ENCODE measurements around the gene AZGP1. TPM values are rescaled to one million over a fixed set of nuclear protein-coding genes. Genes with fewer than 3 reads are reported as not detected.
A peak's percentile ranks its signal among the peaks of the same experiment; 100 is the strongest.
"Not testable (repeated sequence)": the region's sequence is repeated elsewhere in the genome, so short reads cannot be mapped to it uniquely, and the experiment has no call there.

Gene AZGP1
- total RNA-seq, 1 experiment from 2014 or later: not detected

- DNase-seq (ENCODE audit: low read depth): not testable (repeated sequence)
Observed at GRCh38 chr7:99952649-99953048, 23.2 kb downstream of the AZGP1 start.

- DNase-seq (ENCODE audit: low read depth): not testable (repeated sequence)
Observed at GRCh38 chr7:99950819-99951218, 25.0 kb downstream of the AZGP1 start.

GRCh38 chr7:99949645-99950228 is 26.1 kb downstream of the AZGP1 start:
- no peak for DNase-seq (ENCODE audit: low read depth)

- DNase-seq (ENCODE audit: low read depth): no peak
Observed at GRCh38 chr7:99947608-99948007, 28.2 kb downstream of the AZGP1 start.

- DNase-seq (ENCODE audit: low read depth): no peak
Observed at GRCh38 chr7:99944497-99945070, 31.2 kb downstream of the AZGP1 start.

GRCh38 chr7:99943641-99944496 is 32.0 kb downstream of the AZGP1 start:
- no peak for DNase-seq (ENCODE audit: low read depth)

- DNase-seq (ENCODE audit: low read depth): no peak
Observed at GRCh38 chr7:99938296-99938695, 37.5 kb downstream of the AZGP1 start.

- peak; percentile 56 for DNase-seq (ENCODE audit: low read depth)
Observed at GRCh38 chr7:99935009-99935408, 40.8 kb downstream of the AZGP1 start.

GRCh38 chr7:99930376-99930775 is 45.5 kb downstream of the AZGP1 start:
- no peak for DNase-seq (ENCODE audit: low read depth)

- DNase-seq (ENCODE audit: low read depth): no peak
Observed at GRCh38 chr7:99929730-99930053, 46.1 kb downstream of the AZGP1 start.

GRCh38 chr7:99928994-99929729 is 46.7 kb downstream of the AZGP1 start, which contains the start of gene GJC3:
Gene GJC3, minus strand, starts transcription at chr7:99929620. Its CDS starts 0 bp downstream, at chr7:99929620.
- DNase-seq (ENCODE audit: low read depth): peak; percentile 74

- no peak for DNase-seq (ENCODE audit: low read depth)
Observed at GRCh38 chr7:99928188-99928587, 47.6 kb downstream of the AZGP1 start.

GRCh38 chr7:99927536-99927935 is 48.3 kb downstream of the AZGP1 start:
- DNase-seq (ENCODE audit: low read depth): no peak

GRCh38 chr7:99926321-99926720 is 49.5 kb downstream of the AZGP1 start:
- no peak for DNase-seq (ENCODE audit: low read depth)

- no peak for DNase-seq (ENCODE audit: low read depth)
Observed at GRCh38 chr7:99923200-99923599, 52.6 kb downstream of the AZGP1 start.

- peak; percentile 15 for DNase-seq (ENCODE audit: low read depth)
Observed at GRCh38 chr7:99920149-99920548, 55.7 kb downstream of the AZGP1 start.

- no peak for DNase-seq (ENCODE audit: low read depth)
Observed at GRCh38 chr7:99919814-99920112, 56.1 kb downstream of the AZGP1 start.

GRCh38 chr7:99918959-99919813 is 56.6 kb downstream of the AZGP1 start, which contains the start of gene TRIM4:
Gene TRIM4, minus strand, starts transcription at chr7:99919530. Its CDS starts 129 bp downstream, at chr7:99919401.
- DNase-seq (ENCODE audit: low read depth): peak; percentile 92

Measured in HT1080 (cell line).